ENCODE measurements around the gene INIP.

The INIP gene

GRCh38 chr9:112669326-112669725 lies 48.6 kb downstream of the INIP start:
- DNase-seq = no peak

GRCh38 chr9:112665347-112665746 lies 52.6 kb downstream of the INIP start:
- DNase-seq = no peak

- DNase-seq = no peak
Measured at GRCh38 chr9:112664531-112664930, 53.4 kb downstream of the INIP start.

GRCh38 chr9:112663681-112664080 lies 54.2 kb downstream of the INIP start:
- DNase-seq = no peak

- no peak for DNase-seq
Measured at GRCh38 chr9:112659906-112660305, 58.0 kb downstream of the INIP start.

GRCh38 chr9:112655668-112656067 lies 62.2 kb downstream of the INIP start:
- DNase-seq = no peak

- no peak for DNase-seq
Measured at GRCh38 chr9:112654282-112654681, 63.6 kb downstream of the INIP start.

- DNase-seq = no peak
Measured at GRCh38 chr9:112648624-112649023, 69.3 kb downstream of the INIP start.

GRCh38 chr9:112647596-112647995 lies 70.3 kb downstream of the INIP start:
- no peak for DNase-seq

- DNase-seq = no peak
Measured at GRCh38 chr9:112642126-112642525, 75.8 kb downstream of the INIP start.

GRCh38 chr9:112640311-112640710 lies 77.6 kb downstream of the INIP start:
- DNase-seq = no peak

All from activated CD4-positive, alpha-beta T cell treated with anti-CD3 and anti-CD28 coated beads, Interleukin-10, Interleukin-2, amounts not matched to agents 100 ng/mL and 50 ng/mL, durations not matched to agents 16 hours and 8 hours (primary cell).